Liver (tissue), 3 donors: ENCODE measurements around the gene SLC35A2.

Experiments
- EGR1 ChIP-seq, 2 donors: IDR thresholded peaks; 2 replicates each; pipeline ENCODE4 v1.6.1; 2016 to 2018; ENCODE audit warnings: antibody characterized with exemption in 2 of 2, low read depth in 2 of 2
- FOXA1 ChIP-seq: IDR thresholded peaks from 2 replicates; pipeline ENCODE4 v1.6.1; 2016; ENCODE audit warnings: antibody characterized with exemption
- HNF4G ChIP-seq: IDR thresholded peaks from 2 replicates; pipeline ENCODE4 v1.6.1; 2016; ENCODE audit warnings: antibody characterized with exemption
- JUND ChIP-seq, 2 donors: IDR thresholded peaks; 2 replicates each; pipeline ENCODE4 v1.6.1; 2016; ENCODE audit warnings: antibody characterized with exemption in 2 of 2
- SP1 ChIP-seq: IDR thresholded peaks from 2 replicates; pipeline ENCODE4 v1.6.1; 2018; ENCODE audit warnings: antibody characterized with exemption, mild to moderate bottlenecking
- TAF1 ChIP-seq: conservative IDR thresholded peaks from 2 replicates; pipeline ENCODE4 v1.6.1; 2016; ENCODE audit warnings: antibody characterized with exemption, mild to moderate bottlenecking
- YY1 ChIP-seq: IDR thresholded peaks from 2 replicates; pipeline ENCODE4 v1.6.1; 2016; ENCODE audit warnings: antibody characterized with exemption, mild to moderate bottlenecking
- TF ChIP-seq, protein P1 (sequence below): fragments of 150-350 bp; IDR thresholded peaks from 2 replicates; pipeline ENCODE4 v1.5.1; 2017; ENCODE audit warnings: improper control_type of control experiment, low read depth, low read length; ENCODE audit not compliant: missing input control
- TF ChIP-seq, protein P2 (sequence below): IDR thresholded peaks from 2 replicates; pipeline ENCODE4 v1.6.1; 2016; ENCODE audit warnings: antibody characterized with exemption, mild to moderate bottlenecking
- TF ChIP-seq, protein P3 (sequence below): IDR thresholded peaks from 2 replicates; pipeline ENCODE4 v1.6.1; 2016; ENCODE audit warnings: antibody characterized with exemption
- TF ChIP-seq, protein P4 (sequence below): IDR thresholded peaks from 2 replicates; pipeline ENCODE4 v1.6.1; 2016; ENCODE audit warnings: antibody characterized with exemption
- donor health status: healthy.
- donor health status: healthy.

DNA sequence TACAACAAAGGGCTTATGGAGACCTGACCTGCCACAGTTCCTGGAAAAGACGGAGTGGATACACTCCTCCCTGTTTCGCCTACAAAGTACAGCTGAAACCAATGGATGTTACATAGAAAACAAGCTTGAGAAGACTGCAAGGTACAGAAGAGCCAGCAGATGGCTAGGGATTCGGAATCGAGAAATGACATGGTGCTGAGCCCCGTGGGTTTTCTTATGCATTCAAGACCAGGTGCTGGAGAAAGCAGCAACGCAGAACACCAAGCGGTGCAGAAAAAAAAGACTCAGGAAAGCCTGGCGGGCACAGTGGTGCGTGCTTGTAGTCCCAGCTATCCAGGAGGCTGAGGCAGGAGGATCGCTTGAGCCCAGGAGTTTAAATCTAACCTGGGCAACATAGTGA lies 27.7 kb downstream of the SLC35A2 start:
- TF ChIP-seq, protein P1, sequence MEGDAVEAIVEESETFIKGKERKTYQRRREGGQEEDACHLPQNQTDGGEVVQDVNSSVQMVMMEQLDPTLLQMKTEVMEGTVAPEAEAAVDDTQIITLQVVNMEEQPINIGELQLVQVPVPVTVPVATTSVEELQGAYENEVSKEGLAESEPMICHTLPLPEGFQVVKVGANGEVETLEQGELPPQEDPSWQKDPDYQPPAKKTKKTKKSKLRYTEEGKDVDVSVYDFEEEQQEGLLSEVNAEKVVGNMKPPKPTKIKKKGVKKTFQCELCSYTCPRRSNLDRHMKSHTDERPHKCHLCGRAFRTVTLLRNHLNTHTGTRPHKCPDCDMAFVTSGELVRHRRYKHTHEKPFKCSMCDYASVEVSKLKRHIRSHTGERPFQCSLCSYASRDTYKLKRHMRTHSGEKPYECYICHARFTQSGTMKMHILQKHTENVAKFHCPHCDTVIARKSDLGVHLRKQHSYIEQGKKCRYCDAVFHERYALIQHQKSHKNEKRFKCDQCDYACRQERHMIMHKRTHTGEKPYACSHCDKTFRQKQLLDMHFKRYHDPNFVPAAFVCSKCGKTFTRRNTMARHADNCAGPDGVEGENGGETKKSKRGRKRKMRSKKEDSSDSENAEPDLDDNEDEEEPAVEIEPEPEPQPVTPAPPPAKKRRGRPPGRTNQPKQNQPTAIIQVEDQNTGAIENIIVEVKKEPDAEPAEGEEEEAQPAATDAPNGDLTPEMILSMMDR = no peak
- no peak for TF ChIP-seq JUND (IDR thresholded peaks at IDR 0.05)
- TF ChIP-seq TAF1 = no peak
- no peak for TF ChIP-seq YY1
- no peak for TF ChIP-seq SP1
- TF ChIP-seq, protein P2, sequence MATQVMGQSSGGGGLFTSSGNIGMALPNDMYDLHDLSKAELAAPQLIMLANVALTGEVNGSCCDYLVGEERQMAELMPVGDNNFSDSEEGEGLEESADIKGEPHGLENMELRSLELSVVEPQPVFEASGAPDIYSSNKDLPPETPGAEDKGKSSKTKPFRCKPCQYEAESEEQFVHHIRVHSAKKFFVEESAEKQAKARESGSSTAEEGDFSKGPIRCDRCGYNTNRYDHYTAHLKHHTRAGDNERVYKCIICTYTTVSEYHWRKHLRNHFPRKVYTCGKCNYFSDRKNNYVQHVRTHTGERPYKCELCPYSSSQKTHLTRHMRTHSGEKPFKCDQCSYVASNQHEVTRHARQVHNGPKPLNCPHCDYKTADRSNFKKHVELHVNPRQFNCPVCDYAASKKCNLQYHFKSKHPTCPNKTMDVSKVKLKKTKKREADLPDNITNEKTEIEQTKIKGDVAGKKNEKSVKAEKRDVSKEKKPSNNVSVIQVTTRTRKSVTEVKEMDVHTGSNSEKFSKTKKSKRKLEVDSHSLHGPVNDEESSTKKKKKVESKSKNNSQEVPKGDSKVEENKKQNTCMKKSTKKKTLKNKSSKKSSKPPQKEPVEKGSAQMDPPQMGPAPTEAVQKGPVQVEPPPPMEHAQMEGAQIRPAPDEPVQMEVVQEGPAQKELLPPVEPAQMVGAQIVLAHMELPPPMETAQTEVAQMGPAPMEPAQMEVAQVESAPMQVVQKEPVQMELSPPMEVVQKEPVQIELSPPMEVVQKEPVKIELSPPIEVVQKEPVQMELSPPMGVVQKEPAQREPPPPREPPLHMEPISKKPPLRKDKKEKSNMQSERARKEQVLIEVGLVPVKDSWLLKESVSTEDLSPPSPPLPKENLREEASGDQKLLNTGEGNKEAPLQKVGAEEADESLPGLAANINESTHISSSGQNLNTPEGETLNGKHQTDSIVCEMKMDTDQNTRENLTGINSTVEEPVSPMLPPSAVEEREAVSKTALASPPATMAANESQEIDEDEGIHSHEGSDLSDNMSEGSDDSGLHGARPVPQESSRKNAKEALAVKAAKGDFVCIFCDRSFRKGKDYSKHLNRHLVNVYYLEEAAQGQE = no peak
- TF ChIP-seq, protein P3, sequence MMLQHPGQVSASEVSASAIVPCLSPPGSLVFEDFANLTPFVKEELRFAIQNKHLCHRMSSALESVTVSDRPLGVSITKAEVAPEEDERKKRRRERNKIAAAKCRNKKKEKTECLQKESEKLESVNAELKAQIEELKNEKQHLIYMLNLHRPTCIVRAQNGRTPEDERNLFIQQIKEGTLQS = no peak
- TF ChIP-seq HNF4G = no peak
- no peak for TF ChIP-seq FOXA1
- TF ChIP-seq, protein P4, sequence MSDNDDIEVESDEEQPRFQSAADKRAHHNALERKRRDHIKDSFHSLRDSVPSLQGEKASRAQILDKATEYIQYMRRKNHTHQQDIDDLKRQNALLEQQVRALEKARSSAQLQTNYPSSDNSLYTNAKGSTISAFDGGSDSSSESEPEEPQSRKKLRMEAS = no peak
- TF ChIP-seq EGR1 (IDR thresholded peaks at IDR 0.05; ENCODE audit: low read depth in 2 of 2) = no peak
